Sigmoid colon (tissue), 4 donors: ENCODE results near the gene UBE3B.

Experiments used
- EP300 ChIP-seq, 4 donors: sonication (generic); formaldehyde crosslinking; IDR thresholded peaks; one replicate each; pipeline ENCODE4 v1.6.1; 2017; ENCODE audit warnings: antibody characterized with exemption in 4 of 4
- POLR2A ChIP-seq, 2 donors: fragments of 450-650 bp; IDR thresholded peaks; one replicate each; pipeline ENCODE4 v1.6.1; 2016; ENCODE audit warnings: antibody characterized with exemption in 2 of 2, mild to moderate bottlenecking in 2 of 2, moderate library complexity in 2 of 2
- POLR2AphosphoS5 ChIP-seq, 4 donors: sonication (generic); formaldehyde crosslinking; IDR thresholded peaks; one replicate each; pipeline ENCODE4 v1.6.1; 2017; ENCODE audit warnings: antibody characterized with exemption in 4 of 4
- TF ChIP-seq, protein P1 (sequence below), 4 experiments: fragments of 450-650 bp in 3 of 4; fragments of 200-600 bp in 1 of 4; IDR thresholded peaks; one replicate each; pipeline ENCODE4 v1.5.1; 2016 to 2019; ENCODE audit warnings: antibody characterized with exemption in 4 of 4, mild to moderate bottlenecking in 3 of 4, moderate library complexity in 2 of 4

DNA sequence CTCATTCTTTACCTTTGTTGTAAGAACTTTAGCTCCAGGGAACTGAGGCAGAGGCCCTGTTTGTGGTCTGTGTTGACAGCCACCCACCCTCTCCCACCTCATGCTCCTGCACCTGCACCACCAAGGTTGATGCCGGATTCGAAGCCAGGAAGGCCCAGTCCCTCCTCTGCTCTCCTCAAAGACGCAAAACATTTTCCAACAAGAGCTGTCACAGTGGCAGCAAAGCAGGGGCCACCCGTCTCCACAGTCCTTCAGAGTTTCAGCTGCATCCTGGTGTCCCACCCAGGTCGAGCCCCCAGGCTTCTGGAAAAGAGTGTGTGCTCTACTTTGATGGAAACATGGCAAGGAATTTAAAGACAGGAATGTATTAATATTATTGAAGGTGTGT lies 58.4 kb downstream of the UBE3B start:
- TF ChIP-seq POLR2AphosphoS5 (IDR thresholded peaks at IDR 0.05) (no peak), POLR2A (IDR thresholded peaks at IDR 0.05) (no peak), EP300 (IDR thresholded peaks at IDR 0.05) (no peak)
- TF ChIP-seq, protein P1, sequence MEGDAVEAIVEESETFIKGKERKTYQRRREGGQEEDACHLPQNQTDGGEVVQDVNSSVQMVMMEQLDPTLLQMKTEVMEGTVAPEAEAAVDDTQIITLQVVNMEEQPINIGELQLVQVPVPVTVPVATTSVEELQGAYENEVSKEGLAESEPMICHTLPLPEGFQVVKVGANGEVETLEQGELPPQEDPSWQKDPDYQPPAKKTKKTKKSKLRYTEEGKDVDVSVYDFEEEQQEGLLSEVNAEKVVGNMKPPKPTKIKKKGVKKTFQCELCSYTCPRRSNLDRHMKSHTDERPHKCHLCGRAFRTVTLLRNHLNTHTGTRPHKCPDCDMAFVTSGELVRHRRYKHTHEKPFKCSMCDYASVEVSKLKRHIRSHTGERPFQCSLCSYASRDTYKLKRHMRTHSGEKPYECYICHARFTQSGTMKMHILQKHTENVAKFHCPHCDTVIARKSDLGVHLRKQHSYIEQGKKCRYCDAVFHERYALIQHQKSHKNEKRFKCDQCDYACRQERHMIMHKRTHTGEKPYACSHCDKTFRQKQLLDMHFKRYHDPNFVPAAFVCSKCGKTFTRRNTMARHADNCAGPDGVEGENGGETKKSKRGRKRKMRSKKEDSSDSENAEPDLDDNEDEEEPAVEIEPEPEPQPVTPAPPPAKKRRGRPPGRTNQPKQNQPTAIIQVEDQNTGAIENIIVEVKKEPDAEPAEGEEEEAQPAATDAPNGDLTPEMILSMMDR (IDR thresholded peaks at IDR 0.05): no peak
